Kidney capillary endothelial cell (primary cell): ENCODE data around the gene CDKL1.
"Not testable (repeated sequence)": the region's sequence is repeated elsewhere in the genome, so short reads cannot be mapped to it uniquely, and the experiment has no call there.

ENCODE experiments used
- DNase-seq: peaks from one replicate; pipeline ENCODE4 v3.0.0-alpha.2; 2018; ENCODE audit warnings: low spot score

The CDKL1 gene

DNA sequence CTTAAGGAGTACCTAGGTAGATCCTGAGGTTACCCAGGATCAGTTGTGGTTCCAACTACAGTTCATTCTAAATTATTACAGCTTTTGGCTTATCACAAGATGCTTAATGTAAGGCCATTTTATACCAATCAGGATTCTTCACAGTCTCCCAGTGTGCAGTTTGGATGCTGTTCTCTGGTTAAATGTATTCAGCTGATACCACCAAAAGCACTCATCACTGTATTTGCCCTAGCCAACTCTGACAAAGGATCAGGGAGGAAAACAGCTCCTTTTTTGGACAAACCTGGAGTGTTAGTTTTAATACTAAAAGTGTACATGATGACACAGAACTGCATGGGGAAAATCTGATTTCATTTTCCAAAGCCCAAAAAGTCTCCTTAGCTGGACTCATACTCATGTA is 65.1 kb downstream of the CDKL1 start:
- DNase-seq: no peak

DNA sequence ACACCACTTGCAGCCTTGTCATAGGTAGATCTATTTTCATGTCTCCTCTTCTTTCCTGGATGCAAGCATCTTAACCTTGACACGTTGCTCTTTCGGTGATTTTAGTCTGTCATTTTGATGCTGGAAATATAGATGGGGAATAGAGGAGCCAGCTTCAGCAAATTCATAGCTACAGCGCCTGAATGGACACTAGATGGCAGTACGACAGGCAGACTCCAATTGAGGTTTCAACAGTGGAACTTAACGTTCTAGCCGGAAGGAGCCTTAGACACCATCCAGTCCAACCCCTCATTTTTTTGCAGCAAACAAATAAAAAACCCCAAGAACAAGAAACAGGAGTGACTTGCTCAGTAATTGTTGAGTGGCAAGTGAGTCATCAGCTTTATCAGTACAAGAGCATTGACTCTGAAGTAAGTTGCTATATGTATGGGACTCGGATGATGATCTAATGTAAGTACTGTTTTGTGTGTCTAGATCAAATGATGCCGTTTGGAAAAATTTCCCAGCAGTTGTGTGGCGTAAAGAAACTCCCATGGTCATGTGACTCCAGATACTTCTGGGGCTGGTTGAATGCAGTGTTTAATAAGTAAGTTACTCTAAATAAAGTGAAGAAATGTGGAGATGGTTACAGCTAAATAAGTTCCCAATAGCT is 75.5 kb downstream of the CDKL1 start:
- DNase-seq: peak; percentile 99

DNA sequence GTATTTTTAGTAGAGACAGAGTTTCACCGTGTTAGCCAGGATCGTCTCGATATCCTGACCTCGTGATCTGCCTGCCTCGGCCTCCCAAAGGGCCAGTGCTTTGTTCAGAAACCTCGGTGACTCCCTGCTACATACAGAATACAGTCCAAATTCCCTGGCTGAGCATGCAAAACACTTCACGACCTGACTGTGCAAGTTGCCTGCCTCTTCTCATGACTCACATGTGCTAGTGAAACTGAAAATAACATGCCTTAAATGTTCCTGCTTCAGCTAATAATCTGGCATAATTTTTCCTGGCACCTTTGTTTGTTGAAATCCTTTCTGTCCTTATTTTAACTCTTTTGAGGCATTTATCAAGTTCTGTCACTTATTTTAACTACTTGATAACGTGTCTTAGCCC is 76.4 kb downstream of the CDKL1 start:
- no peak for DNase-seq

DNA sequence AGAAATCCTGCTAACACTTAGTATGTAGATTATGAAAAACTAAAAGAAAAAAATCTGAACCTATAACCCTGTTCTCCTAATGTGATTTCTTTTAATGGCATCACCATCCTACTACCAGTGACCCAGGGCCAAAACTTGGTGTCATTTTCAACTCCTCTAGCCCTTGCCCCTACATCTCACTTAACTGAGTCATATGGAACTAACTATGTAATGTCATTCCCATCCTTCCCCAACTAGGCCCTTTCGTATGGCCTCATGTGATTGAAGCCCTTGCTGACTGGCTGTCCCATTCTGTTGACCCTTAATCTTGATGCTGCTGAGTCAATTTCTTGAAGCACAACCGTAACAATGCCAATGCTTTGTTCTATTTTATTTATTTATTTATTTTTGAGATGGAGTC is 77.0 kb downstream of the CDKL1 start:
- no peak for DNase-seq

DNA sequence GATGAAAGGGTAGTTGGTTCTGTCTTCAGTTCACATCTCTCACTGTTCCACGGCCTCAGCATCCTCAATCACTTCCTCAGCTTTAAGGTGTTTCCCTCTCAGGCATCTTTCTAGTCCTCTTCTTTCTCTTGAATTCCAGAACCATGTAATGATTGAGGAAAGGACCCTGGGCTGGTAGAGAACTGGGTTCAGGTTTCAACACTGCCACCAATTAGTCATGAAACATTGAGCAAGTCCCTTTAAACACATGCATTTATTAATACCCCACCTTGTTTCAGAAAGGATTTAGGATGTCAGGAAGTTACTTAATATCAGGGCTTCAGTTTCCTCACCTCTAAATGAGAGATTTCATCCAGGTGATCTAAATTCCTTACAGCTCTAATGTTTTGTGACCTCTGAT is 77.4 kb downstream of the CDKL1 start:
- no peak for DNase-seq

DNA sequence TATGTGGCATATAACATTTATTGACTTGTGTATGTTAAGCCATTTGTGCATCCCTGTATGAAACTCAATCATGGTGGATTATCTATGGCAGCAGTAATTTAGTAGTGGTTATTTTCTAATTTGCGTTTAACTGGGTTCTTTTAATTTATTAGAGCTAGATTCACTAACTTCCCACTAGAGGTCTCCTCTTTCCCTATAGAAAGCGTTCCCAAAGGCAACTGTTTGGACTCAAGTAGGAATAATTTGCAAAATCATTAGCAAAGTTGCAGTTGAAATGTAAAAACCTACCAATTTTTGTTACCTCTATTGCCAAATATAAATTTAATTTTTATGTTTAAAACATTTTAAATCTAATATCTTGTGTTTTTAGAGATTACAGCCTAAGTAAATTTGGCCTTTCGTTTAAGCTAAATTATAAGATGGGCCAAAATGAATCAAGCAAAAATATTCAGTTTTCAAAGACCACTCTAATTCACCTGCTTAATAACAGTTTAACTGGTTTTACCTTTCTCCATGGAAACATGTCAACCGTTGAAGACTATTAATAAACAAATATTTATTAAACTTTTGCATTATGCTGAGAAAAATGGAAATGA is 78.6 kb downstream of the CDKL1 start:
- DNase-seq: peak; percentile 53

DNA sequence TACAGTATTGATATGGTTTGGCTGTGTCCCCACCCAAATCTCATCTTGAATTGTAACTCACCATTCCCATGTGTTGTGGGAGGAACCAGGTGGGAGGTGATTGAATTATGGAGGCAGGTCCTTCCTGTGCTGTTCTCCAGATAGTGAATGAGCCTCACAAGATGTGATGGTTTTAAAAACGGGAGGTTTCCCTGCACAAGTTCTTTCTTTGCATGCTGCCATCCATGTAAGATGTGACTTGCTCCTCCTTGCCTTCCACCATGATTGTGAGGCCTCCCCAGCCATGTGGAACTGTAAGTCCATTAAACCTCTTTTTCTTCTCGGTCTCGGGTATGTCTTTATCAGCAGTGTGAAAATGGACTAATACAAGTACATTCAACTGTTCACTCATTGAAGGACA is 82.6 kb downstream of the CDKL1 start:
- DNase-seq: not testable (repeated sequence)

DNA sequence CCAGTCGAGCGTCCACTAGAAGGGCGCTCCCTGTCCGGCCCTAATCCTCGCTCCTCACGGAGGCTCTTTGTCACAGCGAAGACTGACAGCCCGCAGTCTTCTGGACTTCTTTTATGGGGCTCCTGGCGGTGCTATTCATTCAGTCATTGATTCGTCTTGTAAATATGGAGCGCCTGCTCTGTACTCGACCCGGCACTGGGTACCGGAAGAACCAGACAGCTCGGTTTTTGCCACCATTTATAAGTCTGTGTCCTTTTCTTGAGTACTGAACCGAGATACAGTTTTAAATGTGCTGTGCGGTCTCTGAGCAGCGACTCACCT is 84.0 kb downstream of the CDKL1 start:
- DNase-seq: no peak

DNA sequence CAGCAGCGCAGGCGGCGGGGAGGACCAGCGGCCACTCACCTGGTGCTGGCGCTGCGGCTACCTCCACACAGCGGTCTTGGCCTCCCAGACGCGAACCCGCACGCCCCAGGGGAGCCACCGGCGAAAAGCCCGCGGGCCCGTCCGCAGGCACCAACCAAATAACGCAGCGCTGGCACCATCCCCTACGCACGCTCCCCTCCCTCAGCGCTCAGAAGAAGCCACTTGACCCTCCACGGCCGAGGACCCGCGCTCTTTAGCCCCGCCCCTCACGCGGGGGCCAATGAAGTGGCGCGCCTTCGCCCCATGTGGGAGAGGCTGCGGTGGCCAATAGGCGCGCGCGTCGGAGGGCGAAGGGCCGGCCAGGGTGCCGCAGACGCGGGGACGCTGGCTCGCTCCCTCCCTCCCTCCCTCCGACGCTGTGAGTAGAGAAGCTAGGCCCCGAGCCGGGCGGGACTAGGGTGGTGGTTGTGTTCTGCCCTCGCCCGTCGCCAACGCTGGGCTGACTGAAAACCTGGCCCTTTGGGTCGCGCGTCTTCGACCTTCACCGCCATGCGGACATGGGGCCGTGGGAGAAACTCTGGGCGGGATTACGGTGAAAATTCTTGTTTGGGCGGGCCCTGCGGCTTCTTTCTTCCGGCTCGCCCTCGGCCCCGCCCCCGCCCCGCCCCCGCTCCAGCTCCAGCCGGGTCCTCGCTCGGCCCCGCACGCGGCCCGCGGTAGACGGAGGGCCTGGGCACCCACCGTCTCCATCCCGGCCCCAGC is 84.5 kb downstream of the CDKL1 start, which contains the start of the genes DMAC2L and L2HGDH:
TSS of gene DMAC2L (plus strand) at position 353 of the 762 bp plus-strand sequence. CDS start 9,164 bp downstream, outside the sequence.
TSS of gene L2HGDH (minus strand) at position 258 of the 762 bp plus-strand sequence. CDS start at position 179, 79 bp downstream.
- peak; percentile 91 for DNase-seq

DNA sequence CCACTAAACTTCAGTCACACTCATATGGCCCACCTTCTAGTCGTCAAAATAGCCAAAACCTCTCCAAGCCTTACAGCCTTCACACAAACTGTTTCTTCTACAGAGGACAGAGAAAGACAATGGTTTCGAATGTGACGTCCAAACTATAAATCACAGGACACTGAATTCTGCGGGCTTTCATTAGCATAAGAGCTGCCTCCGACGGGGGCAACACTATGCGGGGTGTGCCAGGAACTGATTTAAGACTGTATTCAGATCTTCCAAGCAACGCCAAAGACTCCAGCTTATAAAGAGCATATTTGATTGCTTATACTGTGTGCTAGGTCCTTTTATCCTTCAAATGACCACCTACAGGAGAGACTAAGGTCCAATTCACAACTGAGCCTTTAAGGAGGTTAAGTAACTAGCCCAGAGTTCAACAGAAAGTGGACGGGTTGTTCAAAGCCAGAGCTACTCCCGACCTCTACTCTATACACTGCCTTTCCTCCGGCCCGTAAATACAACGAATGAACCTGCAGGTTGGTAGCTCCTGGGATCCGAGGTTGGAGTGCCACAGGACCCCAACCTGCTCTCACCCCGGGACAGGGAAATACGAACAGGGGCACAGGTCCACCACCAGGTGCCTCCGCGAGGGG is 85.2 kb downstream of the CDKL1 start:
- no peak for DNase-seq

DNA sequence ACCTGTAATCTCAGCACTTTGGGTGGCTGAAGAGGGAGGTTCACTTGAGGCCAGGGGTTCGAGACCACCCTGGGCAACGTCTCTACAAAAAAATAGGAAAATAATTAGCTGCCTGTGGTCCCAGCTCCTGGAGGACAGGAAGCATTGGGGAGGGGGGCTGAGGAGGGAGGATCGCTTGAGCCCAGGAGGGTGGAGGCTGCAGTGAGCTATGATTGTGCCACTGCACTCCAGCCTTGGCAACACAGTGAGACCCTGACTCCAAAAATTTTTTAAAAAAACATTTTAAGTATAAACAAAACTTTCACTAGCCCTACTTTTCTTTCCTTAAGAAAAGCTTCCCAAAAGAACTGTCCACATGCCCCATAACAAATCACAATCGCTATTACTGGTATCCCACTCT is 86.2 kb downstream of the CDKL1 start:
- DNase-seq: no peak

DNA sequence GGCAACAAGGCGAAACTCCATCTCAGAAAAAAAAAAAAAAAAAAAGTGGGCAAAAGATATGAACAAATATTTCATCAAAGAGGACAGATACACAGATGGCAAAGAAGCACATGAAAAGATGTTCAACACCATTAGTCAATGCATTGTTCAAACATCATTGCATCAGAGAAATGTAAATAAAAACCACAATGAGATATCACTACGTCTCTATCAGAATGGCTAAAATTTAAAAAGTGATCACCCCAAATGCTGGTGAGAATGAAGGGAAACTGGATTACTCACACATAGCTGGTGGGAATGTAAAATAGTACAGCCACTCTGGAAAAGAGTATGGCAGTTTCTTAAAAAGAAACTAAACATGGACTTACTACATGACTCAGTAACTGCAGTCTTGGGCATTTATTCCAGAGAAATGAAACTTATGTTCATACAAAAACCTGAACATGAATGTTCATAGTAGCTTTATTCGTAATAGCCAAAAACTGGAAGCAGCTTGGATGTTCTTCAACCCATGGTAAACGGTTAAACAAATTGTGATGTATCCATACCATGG is 88.2 kb downstream of the CDKL1 start:
- no peak for DNase-seq

DNA sequence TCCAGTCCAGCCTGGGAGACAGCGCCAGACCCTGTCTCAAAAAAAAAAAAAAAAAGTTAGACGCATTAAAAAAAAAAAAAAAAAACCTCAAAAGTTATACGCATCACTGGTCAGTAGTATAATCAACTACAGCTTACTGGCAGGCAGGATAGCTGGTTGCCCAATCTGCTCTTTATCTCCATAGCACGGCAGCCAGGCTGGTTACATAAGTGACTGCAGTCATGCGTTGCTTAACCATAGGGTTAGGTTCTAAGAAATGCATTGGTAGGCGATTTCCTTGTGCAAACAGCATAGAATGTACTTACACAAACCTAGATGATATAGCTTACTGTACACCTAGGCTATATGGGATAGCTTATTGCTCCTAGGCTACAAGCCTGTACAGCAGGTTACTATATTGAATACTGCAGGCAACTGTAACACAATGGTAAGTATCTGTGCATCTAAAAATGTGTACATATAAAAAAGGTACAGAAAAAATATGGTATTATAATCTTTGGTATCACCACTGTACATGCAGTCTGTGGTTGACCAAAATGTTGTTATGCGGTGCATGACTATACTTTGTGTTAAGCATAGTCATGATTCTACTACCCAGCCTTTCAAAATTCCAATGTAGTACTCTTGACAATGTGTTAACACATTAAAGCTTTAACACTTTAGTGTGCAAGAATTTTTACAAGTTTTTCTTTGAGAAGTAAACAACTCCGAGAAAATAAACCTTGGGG is 92.8 kb downstream of the CDKL1 start:
- no peak for DNase-seq

DNA sequence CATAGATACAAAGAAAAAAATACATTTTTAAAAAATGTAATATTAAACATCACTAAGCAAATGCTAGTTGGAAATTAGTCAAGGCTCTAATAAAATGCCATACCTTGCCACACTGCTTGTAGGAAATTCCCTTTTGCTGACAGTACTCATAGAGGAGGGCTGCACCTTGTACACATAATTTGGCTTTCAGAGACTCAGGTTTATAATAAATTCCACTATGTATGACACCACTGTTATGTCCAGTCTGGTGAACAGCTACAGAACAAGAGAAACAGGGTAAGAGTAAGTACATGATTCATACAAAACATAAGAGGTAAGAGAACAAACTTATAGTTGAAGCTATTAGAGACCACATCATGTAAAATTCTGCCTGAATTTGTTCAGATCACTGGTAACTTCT is 94.8 kb downstream of the CDKL1 start:
- DNase-seq: no peak

DNA sequence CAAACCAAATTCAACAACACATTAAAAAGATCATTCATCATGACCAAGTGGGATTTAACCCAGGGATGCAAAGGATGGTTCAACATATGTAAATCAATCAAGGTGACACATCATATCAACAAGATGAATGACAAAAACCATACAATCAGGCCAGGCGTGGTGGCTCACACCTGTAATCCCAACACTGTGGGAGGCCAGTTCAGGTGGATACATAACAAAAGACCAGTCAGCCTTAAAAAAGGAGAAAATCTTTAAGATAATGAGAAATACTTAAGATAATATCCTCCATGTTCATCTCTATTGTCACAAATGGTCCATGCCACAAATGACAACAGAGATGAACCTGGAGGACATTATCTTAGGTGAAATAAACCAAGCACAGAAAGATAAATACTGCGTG is 97.1 kb downstream of the CDKL1 start:
- DNase-seq: no peak

DNA sequence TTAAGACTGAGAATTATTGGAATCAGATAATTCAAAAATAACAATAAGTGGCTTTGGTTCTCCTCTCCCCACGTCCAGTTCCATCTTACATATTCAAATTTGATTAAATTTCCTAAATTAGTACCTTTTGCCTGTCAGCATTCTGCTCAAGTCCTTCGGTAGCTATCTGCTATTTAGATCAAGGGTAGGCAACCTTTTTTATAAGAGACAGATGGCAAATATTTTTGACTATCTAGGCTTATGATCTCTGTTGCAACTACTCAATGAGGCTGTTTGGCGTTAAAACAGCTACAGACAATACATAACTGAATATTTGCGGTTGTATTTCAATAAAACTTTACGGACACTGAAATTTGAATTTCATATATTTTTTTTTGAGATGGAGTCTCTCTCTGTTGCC is 106.4 kb downstream of the CDKL1 start:
- DNase-seq: no peak

DNA sequence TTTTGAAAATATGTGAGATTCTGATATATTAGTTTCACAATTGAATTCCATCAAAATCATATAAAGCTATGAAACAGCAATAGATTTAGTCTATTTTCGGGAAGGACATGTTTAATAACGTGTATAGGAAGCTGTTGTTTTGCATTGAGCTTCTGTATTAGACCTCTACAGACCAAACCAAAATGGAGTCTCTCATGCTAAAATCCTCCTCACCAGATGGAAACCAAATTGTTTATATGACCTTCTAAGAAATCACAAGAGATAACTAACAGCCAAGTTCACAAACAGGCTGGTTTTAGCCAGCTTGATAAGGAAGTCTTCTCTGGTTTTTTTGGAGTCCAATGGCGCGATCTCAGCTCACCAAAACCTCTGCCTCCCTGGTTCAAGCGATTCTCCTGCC is 108.5 kb downstream of the CDKL1 start:
- no peak for DNase-seq

DNA sequence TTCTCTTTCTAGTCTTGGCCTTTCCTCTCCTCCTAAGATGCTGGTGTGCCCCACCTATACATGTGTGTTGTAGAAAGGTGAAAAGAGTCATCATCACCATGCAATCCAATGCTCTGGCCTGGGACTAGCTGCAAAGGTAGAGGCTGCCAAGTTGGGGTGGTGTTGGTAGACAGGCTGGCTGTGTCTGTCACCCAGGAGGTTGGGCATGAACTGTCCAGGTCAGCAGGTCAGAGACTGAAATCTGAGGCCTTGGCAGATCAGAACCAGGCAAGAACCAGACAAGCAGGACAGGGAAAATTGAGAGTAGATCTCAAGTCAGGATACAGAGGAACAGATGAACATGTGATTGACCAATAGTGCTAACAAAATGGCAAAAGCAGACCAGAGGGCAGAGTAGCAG is 110.8 kb downstream of the CDKL1 start:
- no peak for DNase-seq
